Gastrocnemius medialis (tissue), 4 donors: Measurements from ENCODE around the gene AUNIP.

ENCODE experiments used
- POLR2A ChIP-seq, 2 donors: fragments of 450-650 bp; IDR thresholded peaks; one replicate each; pipeline ENCODE4 v1.6.1; 2017; ENCODE audit warnings: antibody characterized with exemption in 2 of 2, mild to moderate bottlenecking in 2 of 2, moderate library complexity in 2 of 2
- TF ChIP-seq, protein P1 (sequence below), 5 experiments: fragments of 450-650 bp in 3 of 5; fragments of 200-600 bp in 2 of 5; sonication (generic) in 2 of 5; IDR thresholded peaks in 4 of 5; conservative IDR thresholded peaks in 1 of 5; 1 replicate in 4 of 5; 2 replicates in 1 of 5; pipeline ENCODE4 v1.5.1; 2016 to 2019; ENCODE audit warnings: antibody characterized with exemption in 5 of 5, mild to moderate bottlenecking in 3 of 5, moderate library complexity in 3 of 5

DNA sequence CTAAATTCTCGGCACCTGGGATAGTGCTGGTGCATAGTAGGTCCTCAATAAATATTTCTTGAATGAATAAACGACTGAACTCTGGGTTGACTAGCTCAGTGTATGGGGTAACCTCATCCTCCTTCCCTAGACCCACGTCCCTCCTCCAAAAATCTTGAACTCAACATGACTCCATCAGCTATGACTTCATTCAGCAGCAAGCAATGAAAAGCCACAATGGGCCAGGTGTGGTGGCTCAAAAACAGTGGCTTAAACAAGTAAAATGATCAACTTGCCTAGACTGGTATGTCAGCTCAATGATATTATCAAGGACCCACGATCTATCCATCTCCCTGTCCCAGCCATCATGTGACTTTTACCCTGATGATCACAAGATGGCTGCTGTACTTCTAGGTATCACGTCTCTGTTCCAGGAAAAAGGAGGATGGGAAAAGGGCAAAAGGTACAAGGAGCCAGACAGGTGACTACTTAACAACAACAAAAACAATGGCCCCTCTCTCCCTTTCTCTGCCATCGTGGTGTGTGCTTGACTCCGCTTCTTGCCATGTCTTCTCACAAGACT lies 29.2 kb upstream of the AUNIP start:
- TF ChIP-seq, protein P1, sequence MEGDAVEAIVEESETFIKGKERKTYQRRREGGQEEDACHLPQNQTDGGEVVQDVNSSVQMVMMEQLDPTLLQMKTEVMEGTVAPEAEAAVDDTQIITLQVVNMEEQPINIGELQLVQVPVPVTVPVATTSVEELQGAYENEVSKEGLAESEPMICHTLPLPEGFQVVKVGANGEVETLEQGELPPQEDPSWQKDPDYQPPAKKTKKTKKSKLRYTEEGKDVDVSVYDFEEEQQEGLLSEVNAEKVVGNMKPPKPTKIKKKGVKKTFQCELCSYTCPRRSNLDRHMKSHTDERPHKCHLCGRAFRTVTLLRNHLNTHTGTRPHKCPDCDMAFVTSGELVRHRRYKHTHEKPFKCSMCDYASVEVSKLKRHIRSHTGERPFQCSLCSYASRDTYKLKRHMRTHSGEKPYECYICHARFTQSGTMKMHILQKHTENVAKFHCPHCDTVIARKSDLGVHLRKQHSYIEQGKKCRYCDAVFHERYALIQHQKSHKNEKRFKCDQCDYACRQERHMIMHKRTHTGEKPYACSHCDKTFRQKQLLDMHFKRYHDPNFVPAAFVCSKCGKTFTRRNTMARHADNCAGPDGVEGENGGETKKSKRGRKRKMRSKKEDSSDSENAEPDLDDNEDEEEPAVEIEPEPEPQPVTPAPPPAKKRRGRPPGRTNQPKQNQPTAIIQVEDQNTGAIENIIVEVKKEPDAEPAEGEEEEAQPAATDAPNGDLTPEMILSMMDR (IDR thresholded peaks at IDR 0.05 in 4 of 5, conservative IDR thresholded peaks at IDR 0.05 in 1 of 5), result no peak
- no peak for TF ChIP-seq POLR2A (IDR thresholded peaks at IDR 0.05)
